ENCODE measurements around the gene FAM161A.
"Not testable (repeated sequence)": the region's sequence is repeated elsewhere in the genome, so short reads cannot be mapped to it uniquely, and the experiment has no call there.

DNA sequence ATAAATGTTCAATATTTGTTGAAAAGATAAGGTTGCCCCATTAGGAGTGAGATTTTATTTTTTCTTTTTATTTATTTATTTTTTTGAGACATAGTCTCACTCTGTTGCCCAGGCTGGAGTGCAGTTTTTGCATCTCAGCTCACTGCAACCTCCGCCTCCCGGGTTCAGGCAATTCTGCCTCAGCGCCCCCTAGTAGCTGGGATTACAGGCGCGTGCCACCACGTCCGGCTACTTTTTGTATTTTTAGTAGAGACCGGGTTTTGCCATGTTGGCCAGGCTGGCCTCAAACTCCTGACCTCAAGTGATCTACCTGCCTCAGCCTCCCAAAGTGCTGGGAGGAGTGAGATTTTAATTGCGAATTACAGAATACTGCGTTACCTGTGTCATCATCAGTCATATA is 2.6 kb downstream of the FAM161A start:
- not testable (repeated sequence) for TF ChIP-seq CTCF, POLR2A (IDR thresholded peaks at IDR 0.05)

All from testis (tissue), 2 donors.